Measurements from ENCODE around the gene LZTS2. TPM values are rescaled to one million over a fixed set of nuclear protein-coding genes. Genes with fewer than 3 reads are reported as not detected.

Gene LZTS2
- total and polyA plus RNA-seq, 2 experiments from 2014 or later = 27.6 to 88.3 TPM

- TF ChIP-seq STAT1 (IDR thresholded peaks at IDR 0.05; ENCODE audit: unreplicated experiment) = no peak
- TF ChIP-seq EZH2phosphoT487 (IDR thresholded peaks at IDR 0.05; ENCODE audit: unreplicated experiment) = no peak
- no peak for TF ChIP-seq NANOG (IDR thresholded peaks at IDR 0.05; ENCODE audit: borderline replicate concordance)
- TF ChIP-seq POLR2AphosphoS5 (IDR thresholded peaks at IDR 0.05; ENCODE audit: low read depth) = no peak
- no peak for TF ChIP-seq EZH2 (IDR thresholded peaks at IDR 0.05; ENCODE audit: low read depth, unreplicated experiment)
- TF ChIP-seq ETS1 (IDR thresholded peaks at IDR 0.05) = no peak
- no peak for TF ChIP-seq ZNF462 (CRISPR knock-in tag; IDR thresholded peaks at IDR 0.05)
Observed at GRCh38 chr10:101018118-101018599, 18.6 kb downstream of the LZTS2 start (continued).
